Measurements from ENCODE around the gene ACOXL.

DNA sequence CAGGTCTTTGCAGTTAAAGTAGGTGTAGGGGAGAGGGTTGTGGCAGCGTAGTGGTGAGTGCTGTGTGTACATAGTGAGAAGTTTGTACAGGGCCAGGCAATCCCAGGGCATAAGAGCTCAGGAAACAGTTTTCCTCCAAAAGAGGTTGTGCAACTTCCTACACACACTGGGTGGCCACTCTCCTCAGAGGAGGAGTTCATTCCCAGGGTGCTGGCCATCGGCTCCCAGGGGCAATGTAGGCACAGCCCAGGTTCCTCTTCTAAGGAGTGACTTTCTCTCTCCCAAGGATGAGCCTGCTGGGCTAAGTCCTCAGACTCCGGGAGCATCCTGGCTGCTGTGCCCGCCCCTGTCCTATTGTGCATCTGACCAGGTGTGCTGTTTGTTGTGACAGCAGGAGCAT, 3.0 kb downstream of the ACOXL start:
- TF ChIP-seq POLR2AphosphoS5 (IDR thresholded peaks at IDR 0.05; ENCODE audit: low read depth, low read length) (no peak), POLR2A (IDR thresholded peaks at IDR 0.05; ENCODE audit: low read depth, low read length) (no peak), TAF1 (IDR thresholded peaks at IDR 0.05; ENCODE audit: low read depth, low read length) (no peak), PAX5 (IDR thresholded peaks at IDR 0.05; ENCODE audit: insufficient read depth, low read length, severe bottlenecking) (no peak), SPI1 (IDR thresholded peaks at IDR 0.05; ENCODE audit: low read depth, low read length) (no peak), POU2F2 (IDR thresholded peaks at IDR 0.05; ENCODE audit: low read depth, low read length) (no peak)
